ENCODE data around the gene FOCAD.

GRCh38 chr9:20838218-20838617 is 154.2 kb downstream of the FOCAD start:
- no peak for TF ChIP-seq POLR2A (IDR thresholded peaks at IDR 0.05)
- TF ChIP-seq CTCF (IDR thresholded peaks at IDR 0.05): no peak
